HG02970 (cell line): Measurements from ENCODE around the gene PTPRQ.
"Not testable (repeated sequence)": the region's sequence is repeated elsewhere in the genome, so short reads cannot be mapped to it uniquely, and the experiment has no call there.

Experiments used
- ATAC-seq: cut with Tn5 transposase; IDR thresholded peaks from one replicate; pipeline ENCODE4 v1.9.1; 2021; ENCODE audit warnings: mild to moderate bottlenecking, moderate library complexity, moderate number of reproducible peaks; ENCODE audit not compliant: unreplicated experiment, low FRiP score

Gene PTPRQ

GRCh38 chr12:80472236-80472635 lies 28.2 kb downstream of the PTPRQ start:
- ATAC-seq: no peak

GRCh38 chr12:80472911-80473500 lies 29.0 kb downstream of the PTPRQ start:
- ATAC-seq: no peak

- not testable (repeated sequence) for ATAC-seq
Observed at GRCh38 chr12:80477521-80478145, 33.6 kb downstream of the PTPRQ start.

- no peak for ATAC-seq
Observed at GRCh38 chr12:80484746-80485145, 40.7 kb downstream of the PTPRQ start.

- ATAC-seq: no peak
Observed at GRCh38 chr12:80485222-80485987, 41.4 kb downstream of the PTPRQ start.

GRCh38 chr12:80490329-80490728 lies 46.3 kb downstream of the PTPRQ start:
- no peak for ATAC-seq

- ATAC-seq: no peak
Observed at GRCh38 chr12:80491166-80491565, 47.1 kb downstream of the PTPRQ start.

GRCh38 chr12:80493466-80493865 lies 49.4 kb downstream of the PTPRQ start:
- no peak for ATAC-seq

- ATAC-seq: no peak
Observed at GRCh38 chr12:80494836-80495235, 50.8 kb downstream of the PTPRQ start.

- no peak for ATAC-seq
Observed at GRCh38 chr12:80498059-80498728, 54.2 kb downstream of the PTPRQ start.

- no peak for ATAC-seq
Observed at GRCh38 chr12:80504389-80505163, 60.5 kb downstream of the PTPRQ start.

- no peak for ATAC-seq
Observed at GRCh38 chr12:80509781-80510556, 65.9 kb downstream of the PTPRQ start.

- no peak for ATAC-seq
Observed at GRCh38 chr12:80512781-80513180, 68.7 kb downstream of the PTPRQ start.

GRCh38 chr12:80513211-80513610 lies 69.2 kb downstream of the PTPRQ start:
- ATAC-seq: no peak

GRCh38 chr12:80517655-80518054 lies 73.6 kb downstream of the PTPRQ start:
- no peak for ATAC-seq

- no peak for ATAC-seq
Observed at GRCh38 chr12:80531646-80532045, 87.6 kb downstream of the PTPRQ start.

GRCh38 chr12:80539029-80539428 lies 95.0 kb downstream of the PTPRQ start:
- ATAC-seq: no peak

GRCh38 chr12:80549298-80549697 lies 105.3 kb downstream of the PTPRQ start:
- ATAC-seq: no peak

- ATAC-seq: no peak
Observed at GRCh38 chr12:80551897-80552296, 107.9 kb downstream of the PTPRQ start.

- no peak for ATAC-seq
Observed at GRCh38 chr12:80553316-80553715, 109.3 kb downstream of the PTPRQ start.
